Neural cell (in vitro differentiated cells): ENCODE data around the gene GTSF1L.

Source experiments
- EP300 ChIP-seq: fragments of 450-650 bp; conservative IDR thresholded peaks from 2 replicates; pipeline ENCODE4 v1.6.1; 2014; ENCODE audit warnings: antibody characterized with exemption, mild to moderate bottlenecking, moderate library complexity; ENCODE audit not compliant: poor library complexity, severe bottlenecking
- EZH2 ChIP-seq: fragments of 200-600, 300-800 bp; shearing (Covaris generic), sonication (generic); IDR thresholded peaks from 2 replicates; pipeline ENCODE4 v1.6.1; 2014; ENCODE audit warnings: antibody characterized with exemption, low read length, borderline replicate concordance, mild to moderate bottlenecking; ENCODE audit not compliant: insufficient read depth, poor library complexity, severe bottlenecking
- MXI1 ChIP-seq: fragments of 450-650 bp; conservative IDR thresholded peaks from 2 replicates; pipeline ENCODE4 v1.6.1; 2014; ENCODE audit warnings: antibody characterized with exemption, mild to moderate bottlenecking; ENCODE audit not compliant: poor library complexity, severe bottlenecking
- POLR2AphosphoS5 ChIP-seq: IDR thresholded peaks from 2 replicates; pipeline ENCODE4 v1.6.1; 2012
- SMC3 ChIP-seq: fragments of 450-650 bp; conservative IDR thresholded peaks from 2 replicates; pipeline ENCODE4 v1.6.1; 2014; ENCODE audit warnings: antibody characterized with exemption, mild to moderate bottlenecking, moderate library complexity; ENCODE audit not compliant: poor library complexity
- TF ChIP-seq, protein P1 (sequence below): fragments of 450-650 bp; IDR thresholded peaks from 2 replicates; pipeline ENCODE4 v1.5.1; 2014; ENCODE audit warnings: antibody characterized with exemption, mild to moderate bottlenecking, moderate library complexity; ENCODE audit not compliant: poor library complexity, severe bottlenecking
- TF ChIP-seq, protein P2 (sequence below): IDR thresholded peaks from 2 replicates; pipeline ENCODE4 v1.6.1; 2012; ENCODE audit warnings: borderline replicate concordance

DNA sequence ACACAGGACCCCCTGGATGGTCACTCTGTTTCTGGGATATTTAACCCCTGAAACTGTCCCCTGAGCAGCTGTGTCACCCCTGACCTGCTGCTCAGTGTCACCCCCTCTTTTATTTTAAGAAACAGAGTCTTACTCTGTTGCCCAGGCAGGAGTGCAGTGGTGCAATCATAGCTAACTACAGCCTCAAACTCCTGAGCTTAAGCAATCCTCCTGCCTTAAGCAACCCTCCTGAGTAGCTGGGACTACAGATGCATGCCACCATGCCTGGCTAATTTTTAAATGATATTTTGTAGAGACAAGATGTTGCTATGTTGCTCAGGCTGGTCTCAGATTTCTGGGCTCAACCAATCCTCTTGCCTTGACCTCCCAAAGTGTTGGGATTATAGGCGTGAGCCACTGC is 21.5 kb upstream of the GTSF1L start:
- TF ChIP-seq, protein P1, sequence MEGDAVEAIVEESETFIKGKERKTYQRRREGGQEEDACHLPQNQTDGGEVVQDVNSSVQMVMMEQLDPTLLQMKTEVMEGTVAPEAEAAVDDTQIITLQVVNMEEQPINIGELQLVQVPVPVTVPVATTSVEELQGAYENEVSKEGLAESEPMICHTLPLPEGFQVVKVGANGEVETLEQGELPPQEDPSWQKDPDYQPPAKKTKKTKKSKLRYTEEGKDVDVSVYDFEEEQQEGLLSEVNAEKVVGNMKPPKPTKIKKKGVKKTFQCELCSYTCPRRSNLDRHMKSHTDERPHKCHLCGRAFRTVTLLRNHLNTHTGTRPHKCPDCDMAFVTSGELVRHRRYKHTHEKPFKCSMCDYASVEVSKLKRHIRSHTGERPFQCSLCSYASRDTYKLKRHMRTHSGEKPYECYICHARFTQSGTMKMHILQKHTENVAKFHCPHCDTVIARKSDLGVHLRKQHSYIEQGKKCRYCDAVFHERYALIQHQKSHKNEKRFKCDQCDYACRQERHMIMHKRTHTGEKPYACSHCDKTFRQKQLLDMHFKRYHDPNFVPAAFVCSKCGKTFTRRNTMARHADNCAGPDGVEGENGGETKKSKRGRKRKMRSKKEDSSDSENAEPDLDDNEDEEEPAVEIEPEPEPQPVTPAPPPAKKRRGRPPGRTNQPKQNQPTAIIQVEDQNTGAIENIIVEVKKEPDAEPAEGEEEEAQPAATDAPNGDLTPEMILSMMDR = no peak
- TF ChIP-seq EZH2 (no peak), SMC3 (no peak), POLR2AphosphoS5 (no peak), EP300 (no peak), MXI1 (no peak)
- TF ChIP-seq, protein P2, sequence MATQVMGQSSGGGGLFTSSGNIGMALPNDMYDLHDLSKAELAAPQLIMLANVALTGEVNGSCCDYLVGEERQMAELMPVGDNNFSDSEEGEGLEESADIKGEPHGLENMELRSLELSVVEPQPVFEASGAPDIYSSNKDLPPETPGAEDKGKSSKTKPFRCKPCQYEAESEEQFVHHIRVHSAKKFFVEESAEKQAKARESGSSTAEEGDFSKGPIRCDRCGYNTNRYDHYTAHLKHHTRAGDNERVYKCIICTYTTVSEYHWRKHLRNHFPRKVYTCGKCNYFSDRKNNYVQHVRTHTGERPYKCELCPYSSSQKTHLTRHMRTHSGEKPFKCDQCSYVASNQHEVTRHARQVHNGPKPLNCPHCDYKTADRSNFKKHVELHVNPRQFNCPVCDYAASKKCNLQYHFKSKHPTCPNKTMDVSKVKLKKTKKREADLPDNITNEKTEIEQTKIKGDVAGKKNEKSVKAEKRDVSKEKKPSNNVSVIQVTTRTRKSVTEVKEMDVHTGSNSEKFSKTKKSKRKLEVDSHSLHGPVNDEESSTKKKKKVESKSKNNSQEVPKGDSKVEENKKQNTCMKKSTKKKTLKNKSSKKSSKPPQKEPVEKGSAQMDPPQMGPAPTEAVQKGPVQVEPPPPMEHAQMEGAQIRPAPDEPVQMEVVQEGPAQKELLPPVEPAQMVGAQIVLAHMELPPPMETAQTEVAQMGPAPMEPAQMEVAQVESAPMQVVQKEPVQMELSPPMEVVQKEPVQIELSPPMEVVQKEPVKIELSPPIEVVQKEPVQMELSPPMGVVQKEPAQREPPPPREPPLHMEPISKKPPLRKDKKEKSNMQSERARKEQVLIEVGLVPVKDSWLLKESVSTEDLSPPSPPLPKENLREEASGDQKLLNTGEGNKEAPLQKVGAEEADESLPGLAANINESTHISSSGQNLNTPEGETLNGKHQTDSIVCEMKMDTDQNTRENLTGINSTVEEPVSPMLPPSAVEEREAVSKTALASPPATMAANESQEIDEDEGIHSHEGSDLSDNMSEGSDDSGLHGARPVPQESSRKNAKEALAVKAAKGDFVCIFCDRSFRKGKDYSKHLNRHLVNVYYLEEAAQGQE = no peak
